ENCODE data around the gene CNTN5.

Gene CNTN5

DNA sequence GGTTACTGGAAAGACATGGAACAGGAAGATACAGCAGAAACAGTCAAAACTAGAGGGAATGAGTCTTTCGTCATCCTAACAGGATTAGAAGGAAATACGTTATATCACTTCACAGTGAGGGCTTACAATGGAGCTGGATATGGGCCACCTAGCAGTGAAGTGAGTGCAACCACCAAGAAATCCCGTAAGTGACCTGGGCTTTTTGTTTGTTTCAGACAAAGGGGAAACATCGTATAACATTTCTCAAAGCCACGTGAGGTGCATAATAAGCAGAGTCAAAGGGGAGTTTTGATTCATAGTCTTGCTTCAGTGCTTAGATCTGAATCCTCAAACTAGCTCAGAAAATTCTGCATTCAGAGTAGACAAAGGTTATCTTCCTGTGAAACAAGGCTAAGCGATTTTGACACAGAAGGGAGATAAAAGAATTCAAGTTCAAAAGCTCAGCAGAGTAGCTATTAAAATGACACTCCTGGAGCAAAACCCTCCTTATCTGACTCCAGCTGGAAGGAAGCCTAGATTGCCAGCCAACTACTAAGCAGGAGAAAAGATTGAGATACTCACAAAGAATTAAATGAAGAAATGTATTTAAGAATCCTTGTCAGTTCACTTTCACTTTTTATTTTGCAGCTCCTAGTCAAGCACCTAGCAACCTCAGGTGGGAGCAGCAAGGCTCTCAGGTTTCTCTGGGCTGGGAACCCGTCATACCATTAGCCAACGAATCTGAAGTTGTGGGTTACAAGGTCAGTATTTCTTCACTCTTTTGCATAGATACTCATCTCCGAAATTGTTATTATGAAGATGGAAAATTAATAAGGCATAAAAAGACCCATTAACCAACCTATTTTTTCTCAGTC, 1319.9 kb downstream of the CNTN5 start:
- Histone ChIP-seq H3K4me1 (ENCODE audit: control insufficient read depth, low read depth, low read length) (no peaks in the 10 kb centered on the region), H3K27me3 (ENCODE audit: control insufficient read depth, insufficient read depth, low read length) (no peaks in the 10 kb centered on the region), H3K36me3 (ENCODE audit: control insufficient read depth, low read depth, low read length) (no peaks in the 10 kb centered on the region), H3K4me3 (ENCODE audit: low read length) (no peak overlapping the region), H3K27ac (ENCODE audit: low read length) (no peak overlapping the region), H3K9ac (ENCODE audit: low read length) (no peak overlapping the region), H3K9me3 (ENCODE audit: control insufficient read depth, low read depth, low read length) (no peaks in the 10 kb centered on the region)

DNA sequence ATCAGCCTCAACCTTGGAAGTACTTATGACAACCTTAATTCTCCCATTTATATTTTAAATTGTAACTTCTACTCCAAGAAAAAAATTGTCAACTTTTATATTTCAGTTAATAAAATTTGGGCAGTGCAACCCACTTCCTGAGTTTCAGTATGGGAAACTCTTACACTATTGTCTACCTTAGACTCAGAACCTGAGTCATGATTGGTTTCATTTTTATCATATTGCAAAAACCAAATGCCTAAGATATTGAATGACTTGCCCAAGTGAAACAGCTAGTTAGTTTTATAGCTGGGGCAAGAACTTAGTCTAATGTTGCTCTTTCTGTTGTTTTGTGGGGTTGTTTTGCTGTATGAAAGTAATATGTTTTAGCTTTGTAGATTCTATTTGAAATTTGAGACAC, 1332.3 kb downstream of the CNTN5 start:
- Histone ChIP-seq H3K9ac (ENCODE audit: low read length) (no peak overlapping the region), H3K4me3 (ENCODE audit: low read length) (no peak overlapping the region), H3K4me1 (ENCODE audit: control insufficient read depth, low read depth, low read length) (no peaks in the 10 kb centered on the region), H3K36me3 (ENCODE audit: control insufficient read depth, low read depth, low read length) (no peaks in the 10 kb centered on the region), H3K27ac (ENCODE audit: low read length) (no peak overlapping the region), H3K27me3 (ENCODE audit: control insufficient read depth, insufficient read depth, low read length) (no peaks in the 10 kb centered on the region), H3K9me3 (ENCODE audit: control insufficient read depth, low read depth, low read length) (no peaks in the 10 kb centered on the region)

DNA sequence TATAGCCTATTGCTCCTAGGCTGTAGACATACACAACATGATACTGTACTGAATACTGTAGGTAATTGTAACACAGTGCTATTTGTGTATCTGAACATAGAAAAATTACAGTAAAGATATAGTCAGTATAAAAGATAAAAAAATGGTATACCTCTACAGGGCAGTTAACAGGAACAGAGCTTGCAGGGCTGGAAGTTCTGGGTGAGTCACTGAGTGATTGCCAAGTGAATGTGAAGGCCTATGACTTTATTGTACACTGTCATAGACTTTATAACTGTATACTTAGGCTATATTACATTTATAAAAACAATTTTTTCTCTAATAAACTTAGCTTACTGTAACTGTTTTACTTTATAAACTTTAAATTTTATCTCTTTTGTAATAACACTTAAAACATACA, 1334.0 kb downstream of the CNTN5 start:
- Histone ChIP-seq H3K27me3 (ENCODE audit: control insufficient read depth, insufficient read depth, low read length) (no peaks in the 10 kb centered on the region), H3K9ac (ENCODE audit: low read length) (no peak overlapping the region), H3K9me3 (ENCODE audit: control insufficient read depth, low read depth, low read length) (no peaks in the 10 kb centered on the region), H3K27ac (ENCODE audit: low read length) (no peak overlapping the region), H3K4me1 (ENCODE audit: control insufficient read depth, low read depth, low read length) (no peaks in the 10 kb centered on the region), H3K4me3 (ENCODE audit: low read length) (no peak overlapping the region), H3K36me3 (ENCODE audit: control insufficient read depth, low read depth, low read length) (no peaks in the 10 kb centered on the region)

DNA sequence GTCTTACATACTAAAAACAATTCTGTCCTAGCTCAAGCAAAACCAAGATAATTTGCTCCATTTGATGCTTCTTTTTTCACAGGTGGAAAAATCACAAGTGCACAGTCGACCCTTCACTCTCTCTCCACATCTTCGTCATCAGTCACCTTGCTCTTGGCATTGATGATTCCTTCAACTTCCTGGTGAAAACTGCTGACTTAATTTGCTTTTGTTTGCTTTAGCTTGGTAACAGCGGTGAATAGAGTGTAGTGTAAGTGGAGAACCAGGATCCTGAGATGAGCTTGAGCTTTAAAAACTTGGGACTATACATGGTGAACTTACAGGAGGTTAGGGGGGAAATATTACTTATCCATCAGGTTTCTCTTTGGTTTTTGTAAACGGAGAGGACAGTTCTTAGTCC, 1335.3 kb downstream of the CNTN5 start:
- Histone ChIP-seq H3K4me3 (ENCODE audit: low read length) (no peak overlapping the region), H3K27ac (ENCODE audit: low read length) (no peak overlapping the region), H3K9ac (ENCODE audit: low read length) (no peak overlapping the region), H3K4me1 (ENCODE audit: control insufficient read depth, low read depth, low read length) (no peaks in the 10 kb centered on the region), H3K36me3 (ENCODE audit: control insufficient read depth, low read depth, low read length) (no peaks in the 10 kb centered on the region), H3K9me3 (ENCODE audit: control insufficient read depth, low read depth, low read length) (no peaks in the 10 kb centered on the region), H3K27me3 (ENCODE audit: control insufficient read depth, insufficient read depth, low read length) (no peaks in the 10 kb centered on the region)

DNA sequence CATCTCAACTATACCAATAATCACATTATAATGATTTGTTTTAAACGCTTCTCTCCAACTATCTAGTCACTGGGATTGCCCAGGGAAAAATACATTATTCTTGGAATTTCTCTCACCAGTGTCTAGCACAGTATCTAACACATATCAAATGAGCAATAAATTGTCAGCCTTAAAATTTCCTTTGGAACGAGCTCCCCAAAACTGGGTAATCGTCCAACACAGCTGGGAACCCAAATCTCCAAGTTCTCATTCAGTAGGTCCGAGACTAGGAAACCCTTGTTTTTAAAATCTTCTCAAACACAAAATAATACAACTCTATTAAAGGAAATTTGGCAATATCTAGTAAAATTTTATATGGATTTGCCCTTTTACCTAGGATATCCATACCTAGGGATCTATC, 1338.5 kb downstream of the CNTN5 start:
- H3K4me3 ChIP-seq (ENCODE audit: low read length): no peak overlapping the region
- no peaks in the 10 kb centered on the region for H3K4me1 ChIP-seq (ENCODE audit: control insufficient read depth, low read depth, low read length)
- H3K36me3 ChIP-seq (ENCODE audit: control insufficient read depth, low read depth, low read length): no peaks in the 10 kb centered on the region
- no peak overlapping the region for H3K9ac ChIP-seq (ENCODE audit: low read length)
- no peaks in the 10 kb centered on the region for H3K9me3 ChIP-seq (ENCODE audit: control insufficient read depth, low read depth, low read length)
- no peak overlapping the region for H3K27ac ChIP-seq (ENCODE audit: low read length)
- H3K27me3 ChIP-seq (ENCODE audit: control insufficient read depth, insufficient read depth, low read length): no peaks in the 10 kb centered on the region

- no peaks in the 10 kb centered on the region for H3K27me3 ChIP-seq (ENCODE audit: control insufficient read depth, insufficient read depth, low read length)
- H3K9me3 ChIP-seq (ENCODE audit: control insufficient read depth, low read depth, low read length): no peaks in the 10 kb centered on the region
- no peak overlapping the region for H3K4me3 ChIP-seq (ENCODE audit: low read length)
- H3K9ac ChIP-seq (ENCODE audit: low read length): no peak overlapping the region
- H3K27ac ChIP-seq (ENCODE audit: low read length): no peak overlapping the region
- H3K36me3 ChIP-seq (ENCODE audit: control insufficient read depth, low read depth, low read length): no peaks in the 10 kb centered on the region
- no peaks in the 10 kb centered on the region for H3K4me1 ChIP-seq (ENCODE audit: control insufficient read depth, low read depth, low read length)
Observed at GRCh38 chr11:100367892-100368291, 1347.1 kb downstream of the CNTN5 start.

- Histone ChIP-seq H3K4me1 (ENCODE audit: control insufficient read depth, low read depth, low read length) (no peaks in the 10 kb centered on the region), H3K9me3 (ENCODE audit: control insufficient read depth, low read depth, low read length) (no peaks in the 10 kb centered on the region), H3K36me3 (ENCODE audit: control insufficient read depth, low read depth, low read length) (no peaks in the 10 kb centered on the region), H3K9ac (ENCODE audit: low read length) (no peak overlapping the region), H3K4me3 (ENCODE audit: low read length) (no peak overlapping the region), H3K27ac (ENCODE audit: low read length) (no peak overlapping the region), H3K27me3 (ENCODE audit: control insufficient read depth, insufficient read depth, low read length) (no peaks in the 10 kb centered on the region)
Observed at GRCh38 chr11:100383357-100383865, 1362.7 kb downstream of the CNTN5 start.

DNA sequence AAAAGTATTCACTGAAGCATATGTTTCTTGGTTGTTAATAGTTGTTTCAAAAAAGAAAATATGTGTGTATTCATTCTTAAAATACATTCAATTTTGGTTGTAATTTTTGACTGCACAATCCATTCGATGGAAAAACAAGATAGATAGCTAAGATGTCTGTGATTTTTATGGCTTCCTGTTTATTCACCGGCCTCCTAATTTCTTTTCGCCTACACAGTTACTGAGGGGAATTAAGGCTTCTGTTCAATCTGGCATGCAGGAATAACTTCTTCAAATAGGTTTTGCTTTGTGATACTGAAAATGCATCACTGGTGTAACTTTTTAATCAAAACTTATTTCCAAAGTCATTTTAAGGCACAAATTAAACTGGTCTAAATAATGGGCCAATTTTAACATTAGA, 1375.5 kb downstream of the CNTN5 start:
- Histone ChIP-seq H3K4me1 (ENCODE audit: control insufficient read depth, low read depth, low read length) (no peaks in the 10 kb centered on the region), H3K27me3 (ENCODE audit: control insufficient read depth, insufficient read depth, low read length) (no peaks in the 10 kb centered on the region), H3K9me3 (ENCODE audit: control insufficient read depth, low read depth, low read length) (no peaks in the 10 kb centered on the region), H3K36me3 (ENCODE audit: control insufficient read depth, low read depth, low read length) (no peaks in the 10 kb centered on the region), H3K27ac (ENCODE audit: low read length) (no peak overlapping the region), H3K9ac (ENCODE audit: low read length) (no peak overlapping the region), H3K4me3 (ENCODE audit: low read length) (no peak overlapping the region)

DNA sequence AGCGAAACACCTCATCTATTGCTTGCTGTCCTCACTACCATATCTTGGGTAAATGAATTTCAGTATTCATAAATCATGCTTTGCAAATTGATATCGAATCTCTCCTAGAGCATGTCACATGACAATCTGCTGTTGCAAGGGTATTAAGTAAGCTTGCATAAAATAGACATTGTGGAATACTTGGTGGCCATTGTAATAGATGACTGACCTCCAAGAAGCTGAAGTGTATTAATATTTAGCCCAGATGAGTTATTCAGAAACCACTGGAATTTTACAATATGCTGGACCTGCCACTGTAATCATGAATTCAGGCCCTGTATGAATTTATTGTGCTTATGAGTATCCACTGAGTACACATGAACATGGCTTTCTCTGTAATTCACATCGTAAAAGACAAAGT, 1376.7 kb downstream of the CNTN5 start:
- Histone ChIP-seq H3K9ac (ENCODE audit: low read length) (no peak overlapping the region), H3K9me3 (ENCODE audit: control insufficient read depth, low read depth, low read length) (no peaks in the 10 kb centered on the region), H3K36me3 (ENCODE audit: control insufficient read depth, low read depth, low read length) (no peaks in the 10 kb centered on the region), H3K4me1 (ENCODE audit: control insufficient read depth, low read depth, low read length) (no peaks in the 10 kb centered on the region), H3K27me3 (ENCODE audit: control insufficient read depth, insufficient read depth, low read length) (no peaks in the 10 kb centered on the region), H3K4me3 (ENCODE audit: low read length) (no peak overlapping the region), H3K27ac (ENCODE audit: low read length) (no peak overlapping the region)

- Histone ChIP-seq H3K27ac (ENCODE audit: low read length) (no peak overlapping the region), H3K27me3 (ENCODE audit: control insufficient read depth, insufficient read depth, low read length) (peaks cover 5% of the 10 kb centered on the region), H3K9me3 (ENCODE audit: control insufficient read depth, low read depth, low read length) (no peaks in the 10 kb centered on the region), H3K4me1 (ENCODE audit: control insufficient read depth, low read depth, low read length) (peaks cover 10% of the 10 kb centered on the region), H3K9ac (ENCODE audit: low read length) (no peak overlapping the region), H3K4me3 (ENCODE audit: low read length) (no peak overlapping the region), H3K36me3 (ENCODE audit: control insufficient read depth, low read depth, low read length) (no peaks in the 10 kb centered on the region)
Observed at GRCh38 chr11:100403816-100404215, 1383.1 kb downstream of the CNTN5 start.

DNA sequence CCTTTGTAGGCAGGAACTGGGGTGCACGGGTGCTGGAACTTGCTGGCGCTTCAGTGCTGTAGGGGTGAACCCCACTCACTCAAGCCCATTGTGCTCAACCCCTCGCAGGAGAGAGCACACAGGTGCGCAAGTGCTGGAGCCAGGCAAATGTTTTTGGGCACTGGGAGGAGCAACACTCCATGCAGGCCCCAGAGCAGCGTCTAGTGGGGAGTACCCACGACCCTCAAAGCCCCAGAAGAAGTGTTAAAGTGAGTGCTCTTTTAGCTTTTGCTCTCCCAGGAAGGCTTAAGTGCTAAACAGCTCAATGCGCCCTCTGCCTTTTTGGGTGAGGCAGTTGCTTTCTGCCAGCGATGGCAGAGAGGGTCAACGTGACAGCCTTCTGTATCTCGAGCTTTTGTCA, 1384.2 kb downstream of the CNTN5 start:
- Histone ChIP-seq H3K27ac (ENCODE audit: low read length) (no peak overlapping the region), H3K4me1 (ENCODE audit: control insufficient read depth, low read depth, low read length) (peaks cover 10% of the 10 kb centered on the region), H3K9me3 (ENCODE audit: control insufficient read depth, low read depth, low read length) (no peaks in the 10 kb centered on the region), H3K9ac (ENCODE audit: low read length) (no peak overlapping the region), H3K36me3 (ENCODE audit: control insufficient read depth, low read depth, low read length) (no peaks in the 10 kb centered on the region), H3K27me3 (ENCODE audit: control insufficient read depth, insufficient read depth, low read length) (peaks cover 5% of the 10 kb centered on the region), H3K4me3 (ENCODE audit: low read length) (no peak overlapping the region)

Measured in iPS-18a (cell line).